Stimulated activated CD8-positive, alpha-beta memory T cell treated with anti-CD3 and anti-CD28 coated beads, Interleukin-4, amount 100 ng/mL, for 48 hours (primary cell): ENCODE data around the gene ANKH.
A peak's percentile ranks its signal among the peaks of the same experiment; 100 is the strongest.

ENCODE experiments used
- DNase-seq: peaks from one replicate; pipeline ENCODE4 v3.0.0-alpha.2; 2020

The ANKH gene

DNA sequence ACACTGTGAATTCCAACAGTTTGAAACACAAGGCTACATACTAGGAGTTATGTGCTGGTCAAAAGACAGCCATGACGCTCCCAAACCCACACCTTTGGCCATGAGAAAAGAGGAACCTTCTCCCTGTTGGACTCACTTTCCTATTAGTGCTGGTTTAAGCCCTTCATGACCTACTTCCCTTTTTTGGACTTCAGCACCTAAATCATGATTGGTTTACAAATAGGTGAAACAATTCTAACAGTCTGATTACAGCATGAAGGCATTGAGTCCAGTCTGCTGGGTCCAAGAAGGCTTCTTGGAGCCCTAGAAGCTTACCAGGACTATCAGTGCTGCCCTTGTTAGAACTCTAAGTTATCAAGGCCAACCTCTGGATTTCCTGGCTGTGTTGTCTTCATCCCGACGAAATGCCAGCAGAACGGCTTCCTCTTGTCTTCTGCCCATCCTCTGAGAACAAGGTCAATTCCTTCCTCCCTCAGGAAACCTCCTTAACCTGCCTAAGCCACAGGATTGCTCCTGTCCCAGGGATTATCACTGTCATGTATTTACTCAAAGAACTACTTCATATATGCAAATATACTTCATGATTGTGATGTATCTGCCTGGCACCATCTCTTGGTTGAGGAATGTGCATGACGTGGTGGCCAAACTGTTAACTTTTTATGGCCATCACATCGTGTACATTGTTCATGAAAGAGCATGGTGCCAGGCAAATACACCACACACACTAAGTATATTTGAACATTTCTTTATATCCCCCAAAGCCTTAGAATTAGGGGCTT lies 83.6 kb downstream of the ANKH start:
- no peak for DNase-seq

DNA sequence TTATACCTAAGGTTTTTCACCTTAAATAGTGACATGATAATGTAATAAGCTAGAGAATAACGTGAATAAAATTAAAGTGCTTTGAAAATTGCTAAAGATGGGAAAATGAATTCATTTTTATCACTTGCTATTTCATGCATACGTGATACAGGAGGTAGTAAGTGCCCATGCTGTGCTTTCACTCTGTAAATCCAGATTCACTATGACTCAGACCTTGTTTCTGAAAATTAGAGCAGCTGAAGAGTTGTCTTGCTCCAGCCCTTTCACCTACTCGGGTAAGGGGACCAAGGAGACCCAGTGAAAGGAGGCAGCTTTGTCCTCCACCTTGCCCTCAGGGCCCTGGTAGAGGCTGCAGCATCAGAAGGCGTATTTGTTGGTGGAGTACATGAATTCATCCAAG lies 87.9 kb downstream of the ANKH start:
- no peak for DNase-seq

DNA sequence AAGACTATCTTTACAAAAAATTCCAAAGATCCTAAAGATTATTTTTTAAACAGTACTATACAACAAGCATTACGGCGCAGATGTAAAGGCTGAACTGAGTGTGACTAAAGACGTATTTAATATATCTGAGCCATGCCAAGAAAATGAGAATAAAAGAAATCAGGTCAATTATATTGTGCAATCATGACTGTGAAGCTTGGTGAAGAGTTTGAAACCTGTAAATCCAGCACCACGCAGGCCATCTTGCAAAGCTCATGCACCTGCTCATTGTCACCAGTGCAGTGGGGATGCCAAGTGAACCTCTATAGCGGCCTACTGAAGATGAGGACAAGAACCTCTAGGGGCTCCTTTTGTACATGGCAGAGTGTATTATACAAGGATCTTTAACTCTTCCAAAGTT lies 89.0 kb downstream of the ANKH start:
- DNase-seq, result no peak

DNA sequence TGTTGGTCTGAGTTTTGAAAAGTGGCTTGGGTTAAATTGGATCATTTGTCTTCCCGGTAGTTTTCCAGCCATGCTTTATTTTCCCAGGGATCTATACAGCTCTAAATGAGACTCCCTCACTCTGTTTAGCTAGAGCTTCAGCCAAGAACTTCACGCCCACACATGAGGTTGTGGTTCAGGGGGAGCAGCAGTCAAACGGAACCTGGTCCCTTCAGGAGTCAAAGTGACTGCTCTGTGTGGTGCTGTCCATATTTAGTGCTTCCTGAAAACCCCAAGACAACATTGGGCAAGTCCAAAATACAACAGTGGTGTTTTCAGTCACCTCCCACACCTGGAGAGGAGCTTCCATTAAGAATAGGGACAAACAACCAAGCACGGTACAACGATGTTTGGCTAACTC lies 90.5 kb downstream of the ANKH start:
- DNase-seq, result peak; percentile 37

DNA sequence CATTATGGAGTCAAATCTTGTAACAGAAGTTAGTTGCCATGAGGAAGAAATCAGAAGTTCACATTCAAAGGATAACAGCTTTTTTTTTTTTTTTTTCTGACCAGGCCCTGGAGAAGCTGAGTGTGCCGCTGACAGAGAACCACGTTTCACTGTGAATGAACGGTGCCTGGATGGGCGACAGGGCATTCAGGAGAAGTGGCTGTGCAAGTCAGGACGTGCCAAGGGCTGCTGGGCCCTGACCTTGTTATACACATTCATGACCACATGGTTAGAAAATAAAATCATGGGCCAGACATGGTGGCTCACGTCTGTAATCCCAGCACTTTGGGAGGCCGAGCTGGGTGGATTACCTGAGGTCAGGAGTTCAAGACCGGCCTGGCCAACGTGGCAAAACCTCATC lies 91.6 kb downstream of the ANKH start:
- DNase-seq, result no peak

DNA sequence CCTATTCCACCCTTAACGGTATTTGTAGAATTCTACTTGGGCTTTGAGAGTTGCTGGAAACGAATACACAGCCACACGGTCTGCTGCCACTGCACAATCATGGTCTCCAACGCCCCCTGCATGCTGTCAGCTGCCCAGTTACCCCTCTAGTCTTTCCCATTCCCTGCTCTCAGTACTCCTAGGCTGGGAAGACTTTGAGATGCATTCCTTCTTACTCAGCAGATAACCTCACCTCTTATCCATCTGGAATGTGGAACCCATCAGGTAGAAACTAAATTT lies 92.8 kb downstream of the ANKH start:
- DNase-seq, result no peak

DNA sequence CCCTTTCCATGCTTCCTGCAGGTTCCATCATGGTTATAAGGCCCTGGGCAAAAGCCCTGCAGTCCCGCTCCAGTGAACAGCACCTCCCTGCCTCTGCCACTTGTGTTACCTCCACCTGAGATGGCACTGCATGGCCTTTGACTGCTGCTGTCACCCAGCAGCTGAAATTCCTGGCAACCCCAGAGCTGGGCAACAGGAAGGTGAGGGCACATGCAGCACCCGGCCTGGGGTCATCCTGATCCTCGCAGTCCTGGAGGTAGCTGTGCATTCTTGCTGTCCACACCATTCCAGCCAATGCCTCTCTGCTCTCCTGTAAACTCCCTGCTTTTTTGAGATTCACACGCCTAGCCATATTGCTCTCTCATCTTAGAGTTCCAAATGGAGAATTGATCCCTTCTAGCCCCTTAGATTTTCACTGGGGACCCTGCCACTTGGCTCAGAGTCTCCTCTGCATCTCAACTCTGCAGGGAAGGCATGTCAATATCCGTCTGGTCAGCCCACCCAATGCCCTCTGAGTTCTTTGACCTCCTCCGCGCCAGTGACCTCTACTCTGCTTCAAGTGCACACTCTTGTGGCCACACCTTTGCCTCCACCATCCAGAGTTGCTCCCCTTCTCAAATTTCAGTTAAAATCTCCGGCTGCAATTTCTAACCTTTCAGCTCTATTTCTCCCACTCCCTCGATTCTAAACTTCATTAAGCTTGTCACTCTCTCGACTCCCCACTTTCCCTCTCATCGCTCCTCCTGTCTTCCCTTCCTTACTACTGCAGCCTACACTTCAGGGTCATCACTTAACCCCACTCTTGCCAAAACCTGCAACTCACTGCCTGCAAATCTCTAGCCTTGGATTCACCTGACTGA lies 93.4 kb downstream of the ANKH start:
- no peak for DNase-seq

DNA sequence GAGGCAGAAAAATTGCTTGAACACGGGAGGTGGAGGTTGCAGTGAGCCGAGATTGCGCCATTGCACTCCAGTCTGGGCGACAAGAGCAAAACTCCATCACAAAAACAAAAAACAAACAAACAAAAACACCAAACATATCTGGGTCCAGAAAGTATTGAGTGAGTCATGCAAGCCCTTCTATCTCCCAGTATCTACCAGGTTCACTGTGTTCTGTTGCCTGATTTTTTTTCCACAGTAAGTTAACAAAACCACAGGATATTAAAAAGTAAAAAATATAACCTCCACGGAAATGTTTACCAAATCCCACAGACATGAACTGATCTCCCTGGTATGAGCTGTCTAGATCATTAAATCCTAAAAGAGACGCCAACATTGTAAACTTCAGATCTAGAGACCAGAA lies 94.4 kb downstream of the ANKH start:
- DNase-seq, result no peak

DNA sequence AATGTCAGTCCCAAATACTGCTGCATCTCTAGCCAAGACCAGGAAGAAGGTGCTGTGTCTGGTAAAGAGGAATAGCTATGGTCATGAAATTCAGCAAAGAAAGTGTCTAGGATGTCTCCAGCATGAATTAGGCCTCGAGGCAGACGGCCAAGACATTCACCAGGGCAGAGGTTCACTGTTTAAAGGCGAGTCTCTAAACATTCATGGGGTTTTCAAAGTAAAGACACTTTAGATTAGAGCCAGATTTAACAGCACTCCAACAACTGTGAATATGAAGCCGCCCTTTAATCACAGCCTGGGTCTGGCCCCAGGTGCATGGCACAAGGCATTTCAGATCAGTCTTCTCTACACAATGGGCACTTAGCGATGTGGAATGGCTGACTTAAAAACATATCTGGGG lies 95.0 kb downstream of the ANKH start:
- DNase-seq, result no peak

DNA sequence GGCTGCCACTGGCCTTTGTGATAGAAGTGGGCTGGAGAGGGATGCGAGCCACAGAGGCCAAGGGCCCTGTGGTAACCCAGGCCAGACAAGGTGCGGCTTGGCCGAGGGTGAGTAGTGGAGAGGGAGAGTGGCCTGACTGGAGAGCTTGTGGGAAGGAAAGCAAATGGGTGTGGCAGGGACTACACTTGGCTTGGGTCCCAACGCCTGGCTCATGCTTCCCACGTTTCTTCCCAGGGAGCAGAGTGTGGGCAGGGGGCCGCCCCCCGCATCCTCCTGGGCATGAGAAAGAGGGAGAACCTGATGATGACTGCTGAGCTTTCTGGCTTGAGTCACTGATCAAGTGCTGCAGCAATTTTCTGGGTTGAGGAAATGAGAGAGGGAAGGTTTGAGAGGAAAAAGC lies 95.7 kb downstream of the ANKH start:
- no peak for DNase-seq

DNA sequence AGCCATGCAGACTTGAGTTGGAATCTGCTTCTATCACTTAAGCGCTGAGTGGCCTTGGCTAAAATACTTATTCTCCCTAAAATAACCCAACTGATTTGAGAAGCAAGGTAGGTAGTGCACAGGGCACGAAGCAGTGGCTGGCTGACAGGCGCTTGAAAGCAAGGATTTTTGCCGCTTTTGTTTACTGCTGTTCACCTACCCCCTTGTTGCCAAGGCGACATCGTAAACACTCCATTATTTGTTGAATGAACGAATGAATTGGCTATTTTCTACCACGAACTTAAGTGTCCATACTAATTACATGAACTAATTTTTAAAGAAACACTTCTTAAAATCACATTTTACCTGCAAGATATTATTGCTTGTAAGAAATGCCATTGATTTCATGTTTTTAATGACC lies 98.0 kb downstream of the ANKH start:
- no peak for DNase-seq

DNA sequence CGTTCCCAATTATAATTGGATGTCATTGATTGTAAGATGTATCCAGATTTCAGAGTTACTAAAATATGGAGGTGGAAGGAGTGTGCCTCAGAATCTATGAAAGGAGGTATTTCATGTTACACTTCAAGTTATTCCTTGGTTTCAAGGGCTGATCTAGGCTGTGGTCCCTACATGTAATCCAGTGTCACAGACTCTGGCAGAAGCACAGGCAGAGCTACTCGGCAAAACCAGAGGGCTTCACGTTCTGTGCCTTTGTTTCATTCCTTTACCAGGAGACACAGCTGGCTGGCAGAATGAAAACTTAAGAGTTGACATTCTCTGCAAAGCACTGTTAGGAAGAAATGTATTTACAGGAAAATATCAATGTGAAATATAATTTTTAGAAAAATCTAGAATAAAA lies 99.6 kb downstream of the ANKH start:
- DNase-seq, result no peak

DNA sequence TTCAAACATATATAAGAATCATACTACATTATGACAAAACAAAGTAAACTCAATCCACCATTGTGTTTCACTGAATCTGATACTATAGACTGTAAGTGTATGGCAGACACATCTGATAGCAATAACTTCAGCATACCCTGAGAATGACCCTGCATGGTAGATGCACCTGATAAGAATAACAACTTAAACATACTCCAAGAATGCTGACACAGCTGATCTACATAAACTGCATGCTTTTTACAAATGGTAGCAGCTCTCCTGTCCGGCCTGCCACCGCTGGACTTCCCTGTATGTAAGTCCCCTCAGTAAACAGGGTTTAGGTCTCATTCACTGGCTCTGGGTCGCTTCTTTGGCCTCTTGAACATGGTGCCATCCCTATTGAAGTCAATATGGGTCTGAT lies 100.4 kb downstream of the ANKH start:
- DNase-seq, result no peak

DNA sequence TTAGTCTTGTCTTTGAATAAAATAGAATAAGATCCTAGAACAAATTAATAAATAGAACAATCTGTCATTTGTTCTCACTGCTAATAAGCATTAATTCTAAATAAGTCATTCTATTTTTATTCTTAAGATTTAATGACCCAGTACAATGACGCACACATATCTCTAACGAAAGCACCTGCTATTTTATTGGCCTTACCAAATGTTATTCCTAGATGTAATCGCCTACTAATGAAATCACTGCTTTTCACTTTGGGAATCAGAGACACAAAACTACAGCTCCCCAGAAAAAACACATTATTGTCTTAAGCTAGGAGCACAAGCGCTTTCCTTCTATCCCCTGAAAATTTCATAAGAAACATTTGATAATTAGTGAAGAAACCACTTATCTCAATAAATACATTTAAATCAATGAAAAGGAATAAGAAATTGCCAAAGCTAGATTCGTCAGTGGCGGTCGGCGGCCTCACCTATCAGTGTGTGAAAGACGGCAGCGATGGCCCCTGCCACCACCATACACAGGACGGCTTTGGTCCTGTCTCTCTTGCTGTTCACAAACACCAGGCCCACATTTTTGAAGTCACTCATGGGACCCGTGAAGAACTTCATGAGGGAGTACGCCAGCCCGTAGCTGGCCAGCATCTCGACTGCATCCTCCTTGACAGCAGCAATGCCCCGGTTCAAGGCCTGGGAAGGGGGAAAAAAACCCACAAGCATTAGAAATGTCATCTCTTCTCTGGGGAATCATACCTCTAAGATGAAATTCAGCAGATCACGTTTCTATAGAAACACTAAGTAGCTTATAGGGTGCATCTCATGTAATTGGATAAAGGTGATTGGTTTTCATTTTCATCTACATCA lies 102.8 kb downstream of the ANKH start:
- no peak for DNase-seq

DNA sequence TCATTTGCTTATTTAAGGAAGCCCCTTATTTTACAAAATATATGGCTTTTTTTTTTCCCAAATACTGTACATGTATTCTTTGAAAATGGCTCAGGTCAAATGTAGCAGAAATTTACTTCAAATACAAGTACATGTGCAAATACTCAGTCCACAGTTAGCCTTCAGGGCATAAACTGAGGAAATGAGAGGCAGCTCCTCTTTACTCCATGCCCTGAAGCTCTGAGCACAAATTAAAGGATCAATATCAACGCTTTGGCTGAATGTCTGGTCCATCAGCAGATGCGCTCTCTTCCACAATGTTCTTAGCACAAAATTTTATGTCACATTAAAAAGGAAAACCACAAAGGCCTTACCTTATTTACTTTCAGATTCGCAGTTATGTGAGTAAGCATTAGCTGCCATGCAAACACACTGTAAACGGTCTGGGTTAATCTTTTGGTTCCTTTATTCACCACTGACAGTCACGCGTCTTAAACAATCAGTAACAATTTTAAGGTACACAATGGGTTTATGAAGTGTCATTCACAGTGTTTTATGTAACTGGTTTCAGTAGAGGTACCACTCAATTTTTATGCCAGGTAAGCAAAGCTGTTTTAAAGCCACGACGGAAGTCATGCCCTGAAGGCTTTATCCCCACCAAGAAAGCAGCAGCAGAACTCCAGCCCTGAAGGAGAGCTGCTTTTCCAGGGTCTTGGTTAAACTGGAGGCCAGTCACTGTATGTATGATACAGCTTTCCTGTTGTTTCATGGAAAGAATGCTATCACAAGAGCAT lies 103.7 kb downstream of the ANKH start:
- no peak for DNase-seq

DNA sequence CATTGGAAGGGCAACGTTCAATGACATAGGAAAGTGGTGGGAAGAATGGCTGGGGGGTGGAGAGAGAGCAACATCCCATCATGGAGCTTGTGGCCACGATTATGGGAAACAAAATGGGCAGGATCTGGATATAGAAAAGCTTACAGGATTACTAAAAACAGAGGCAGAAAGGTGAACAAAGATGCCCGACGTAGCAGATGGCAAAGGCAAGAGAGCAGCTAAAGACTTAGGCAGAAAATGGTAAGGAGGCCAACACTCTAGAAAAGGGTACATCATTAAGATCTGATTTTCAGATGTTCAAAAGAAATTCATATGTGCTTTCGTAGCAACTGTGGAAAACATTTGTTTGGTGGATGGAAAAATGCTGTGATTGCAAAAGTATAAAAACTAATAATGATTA lies 104.5 kb downstream of the ANKH start:
- no peak for DNase-seq

DNA sequence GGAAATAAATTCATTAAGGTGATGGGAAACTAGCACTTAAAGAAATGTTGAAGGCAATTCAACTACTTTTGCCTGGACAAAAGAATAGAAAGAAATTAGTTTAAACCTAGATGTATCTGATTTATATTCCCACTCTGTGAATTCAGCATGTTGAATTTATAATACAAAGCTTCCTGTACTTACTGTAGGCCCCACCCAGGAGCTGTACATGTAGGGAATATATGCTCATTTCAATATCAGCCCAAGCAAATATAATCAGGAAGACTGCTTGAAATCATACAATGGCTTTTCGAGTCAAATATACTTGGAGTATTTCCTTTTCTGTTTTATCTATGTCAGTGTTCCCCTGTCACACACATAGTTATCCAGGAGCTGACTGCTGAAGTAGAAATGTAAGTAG lies 105.0 kb downstream of the ANKH start:
- no peak for DNase-seq

DNA sequence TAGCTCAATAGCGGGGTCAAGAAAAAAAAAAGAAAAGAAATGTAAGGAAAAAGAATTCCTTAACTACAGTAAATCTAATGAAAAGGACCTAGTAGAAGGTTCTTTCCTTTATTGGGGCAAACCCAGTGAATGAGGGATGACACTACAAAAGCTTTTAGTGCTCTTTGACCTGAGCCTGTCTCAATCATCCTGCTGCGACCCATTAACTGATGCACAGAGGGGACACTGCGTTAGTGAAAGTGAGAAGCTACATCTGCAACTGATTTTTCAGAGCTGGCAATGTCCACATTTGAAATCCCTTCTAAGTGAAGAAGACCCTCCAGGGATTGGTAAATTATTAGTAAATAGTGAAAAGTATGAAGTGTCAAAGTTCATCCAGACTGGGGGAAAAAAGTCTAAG lies 106.0 kb downstream of the ANKH start:
- DNase-seq, result no peak

DNA sequence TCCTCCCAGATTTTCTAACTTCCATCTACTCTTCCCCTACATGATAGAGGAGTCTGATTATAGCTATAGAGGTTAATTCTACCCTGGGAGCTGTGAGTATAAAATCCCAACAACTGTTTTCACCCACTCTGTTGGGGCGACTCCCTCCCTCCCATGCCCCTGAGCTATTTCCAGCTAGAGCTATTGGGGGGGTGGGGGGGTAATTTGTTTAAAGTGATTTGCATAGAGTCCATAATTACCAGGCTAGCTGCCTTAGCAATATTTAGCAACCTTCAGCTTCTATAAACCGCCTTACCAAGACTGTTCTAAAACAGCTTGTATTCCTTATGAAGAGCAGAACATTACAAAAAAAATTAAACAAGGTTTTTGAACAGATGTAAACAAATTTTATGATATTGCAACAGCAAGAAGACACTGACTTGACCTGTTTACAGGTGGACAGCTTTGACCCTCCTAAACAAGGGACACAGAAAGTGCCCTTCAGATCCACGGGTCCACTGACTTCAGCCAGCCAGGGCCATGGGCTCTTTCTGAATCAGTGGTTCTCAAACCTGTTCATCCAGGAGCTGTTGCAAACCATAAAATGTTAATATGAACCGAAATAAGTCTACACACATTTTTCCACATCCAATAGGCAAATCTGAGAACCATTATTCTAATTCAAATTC lies 108.9 kb downstream of the ANKH start:
- no peak for DNase-seq

DNA sequence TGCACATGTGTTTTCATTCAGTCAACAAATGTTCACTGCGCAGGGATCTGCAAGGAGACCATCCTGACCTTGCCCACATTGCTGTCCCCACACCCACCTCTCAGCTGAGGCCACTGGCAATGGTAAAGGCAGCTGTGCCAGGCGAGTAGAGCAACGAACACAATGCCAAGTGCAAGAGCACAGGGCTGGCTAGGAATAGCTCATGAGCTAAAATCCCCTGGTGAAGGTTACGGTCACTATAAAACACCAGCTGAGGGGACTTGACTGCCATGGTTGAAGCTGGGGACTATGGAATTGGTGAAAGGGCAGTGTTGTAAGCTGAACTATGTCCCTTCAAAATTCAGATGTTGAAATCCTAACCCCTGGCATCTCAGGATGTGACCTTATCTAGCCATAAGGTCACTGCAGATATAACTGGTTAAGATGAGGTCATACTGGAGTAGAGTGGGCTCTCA lies 111.0 kb downstream of the ANKH start:
- no peak for DNase-seq

DNA sequence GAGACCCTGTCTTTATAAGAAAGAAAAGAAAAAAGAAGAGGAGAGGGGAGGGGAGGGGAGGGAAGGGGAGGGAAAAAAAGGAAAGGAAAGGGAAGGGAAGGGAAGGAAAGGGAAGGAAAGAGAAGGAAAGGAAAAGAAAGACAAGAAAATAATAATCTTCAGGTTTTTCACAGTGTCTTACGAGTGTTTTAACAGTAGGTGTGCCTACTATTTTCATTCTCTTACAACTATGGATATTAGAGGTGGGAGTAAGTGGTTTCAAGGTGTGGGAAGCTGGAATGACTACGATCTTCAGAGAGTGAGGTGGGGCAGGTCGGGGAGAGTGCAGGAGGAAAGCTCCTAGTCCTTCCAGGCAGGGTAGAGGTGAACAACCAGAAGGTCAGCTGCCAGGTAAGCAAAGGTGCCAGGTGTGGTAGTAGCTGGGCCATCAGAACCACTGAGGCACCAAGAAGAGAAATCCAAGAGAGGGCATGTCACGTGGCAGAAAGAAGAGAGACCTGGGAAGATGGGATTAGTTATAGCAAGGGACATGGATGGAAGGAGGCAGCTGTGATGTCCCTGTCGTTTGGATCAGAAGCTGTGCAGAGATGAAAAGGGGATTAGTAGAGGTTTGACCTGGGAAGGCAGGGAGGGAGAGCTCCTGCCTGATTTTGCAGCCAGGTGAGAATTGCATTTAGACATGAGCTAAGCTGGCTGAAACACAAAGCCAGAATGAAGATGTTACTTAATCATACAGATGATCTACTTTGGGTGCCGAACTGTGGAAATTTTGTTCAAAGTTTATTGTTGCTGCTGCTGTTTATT lies 111.6 kb downstream of the ANKH start:
- DNase-seq, result no peak
